Measurements from ENCODE around the gene DUSP22.

Gene DUSP22

GRCh38 chr6:296151-297122, 4.2 kb downstream of the DUSP22 start:
- H3K27ac ChIP-seq (ENCODE audit: low read length), result no peak overlapping the region
- TF ChIP-seq, protein P1, sequence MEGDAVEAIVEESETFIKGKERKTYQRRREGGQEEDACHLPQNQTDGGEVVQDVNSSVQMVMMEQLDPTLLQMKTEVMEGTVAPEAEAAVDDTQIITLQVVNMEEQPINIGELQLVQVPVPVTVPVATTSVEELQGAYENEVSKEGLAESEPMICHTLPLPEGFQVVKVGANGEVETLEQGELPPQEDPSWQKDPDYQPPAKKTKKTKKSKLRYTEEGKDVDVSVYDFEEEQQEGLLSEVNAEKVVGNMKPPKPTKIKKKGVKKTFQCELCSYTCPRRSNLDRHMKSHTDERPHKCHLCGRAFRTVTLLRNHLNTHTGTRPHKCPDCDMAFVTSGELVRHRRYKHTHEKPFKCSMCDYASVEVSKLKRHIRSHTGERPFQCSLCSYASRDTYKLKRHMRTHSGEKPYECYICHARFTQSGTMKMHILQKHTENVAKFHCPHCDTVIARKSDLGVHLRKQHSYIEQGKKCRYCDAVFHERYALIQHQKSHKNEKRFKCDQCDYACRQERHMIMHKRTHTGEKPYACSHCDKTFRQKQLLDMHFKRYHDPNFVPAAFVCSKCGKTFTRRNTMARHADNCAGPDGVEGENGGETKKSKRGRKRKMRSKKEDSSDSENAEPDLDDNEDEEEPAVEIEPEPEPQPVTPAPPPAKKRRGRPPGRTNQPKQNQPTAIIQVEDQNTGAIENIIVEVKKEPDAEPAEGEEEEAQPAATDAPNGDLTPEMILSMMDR (IDR thresholded peaks at IDR 0.05; ENCODE audit: borderline replicate concordance, extremely low read depth, low read length, poor library complexity, severe bottlenecking), result peak; percentile 19
- no peak for TF ChIP-seq EZH2 (IDR thresholded peaks at IDR 0.05; ENCODE audit: borderline replicate concordance, low read depth, low read length, severe bottlenecking)
- no peak overlapping the region for H3K4me2 ChIP-seq (ENCODE audit: insufficient read depth, low read length)
- no peaks in the 10 kb centered on the region for H3K9me3 ChIP-seq (ENCODE audit: insufficient read depth, low read length, severe bottlenecking)
- H2AFZ ChIP-seq (ENCODE audit: low read depth, low read length), result no peak overlapping the region
- ATAC-seq (ENCODE audit: insufficient read depth, low read depth) (no peak), DNase-seq (peak; percentile 35)
- H3K36me3 ChIP-seq (ENCODE audit: insufficient read depth, low read length), result no peaks in the 10 kb centered on the region
- no peak overlapping the region for H3K9ac ChIP-seq (ENCODE audit: low read depth, low read length)
- H3K79me2 ChIP-seq (ENCODE audit: insufficient read depth, low read length), result peaks cover 14% of the 10 kb centered on the region
- peaks cover 23% of the 10 kb centered on the region for H3K4me1 ChIP-seq (ENCODE audit: insufficient read depth, low read length)
- H3K4me3 ChIP-seq (ENCODE audit: low read depth in 1 of 2, low read length in 2 of 2), result no peak overlapping the region
- peaks cover 3% of the 10 kb centered on the region; the same call in 1 of the 2 replicates for H4K20me1 ChIP-seq (ENCODE audit: insufficient read depth, low read length)
- H3K27me3 ChIP-seq (ENCODE audit: insufficient read depth, low read length, poor library complexity), result no peaks in the 10 kb centered on the region

DNA sequence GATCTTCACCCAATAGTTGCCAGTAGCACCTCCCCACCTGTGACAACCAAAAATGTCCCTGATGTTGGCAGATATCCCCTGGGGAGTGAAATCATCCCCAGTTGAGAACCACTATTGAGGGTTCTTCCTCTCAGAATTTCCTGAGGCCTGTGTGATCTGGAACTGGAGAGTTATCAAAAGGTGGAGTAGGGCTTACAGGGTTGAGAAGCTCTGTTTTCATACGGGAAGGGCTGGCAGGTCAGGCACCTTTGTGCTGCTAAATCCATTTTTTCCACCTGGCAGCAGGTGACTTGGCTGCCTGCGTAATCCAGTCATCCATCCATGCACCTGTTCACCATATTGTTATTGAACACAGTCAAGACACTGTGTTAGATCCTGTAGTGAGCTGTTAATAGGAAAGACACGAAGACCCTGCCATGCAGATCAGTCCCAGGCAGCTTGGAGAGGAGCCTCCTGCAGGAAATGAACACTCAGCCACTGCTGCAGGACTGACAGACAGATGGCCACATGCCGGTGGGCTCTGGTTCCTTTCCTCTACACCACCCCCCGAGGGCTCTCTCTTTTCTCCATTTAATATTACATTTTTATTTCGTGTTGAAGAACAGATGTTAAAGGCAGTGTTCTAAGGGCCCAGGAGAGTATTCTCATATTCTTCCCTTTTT, 5.4 kb downstream of the DUSP22 start:
- Histone ChIP-seq H3K9ac (ENCODE audit: low read depth, low read length) (no peak overlapping the region), H3K27me3 (ENCODE audit: insufficient read depth, low read length, poor library complexity) (no peaks in the 10 kb centered on the region), H4K20me1 (ENCODE audit: insufficient read depth, low read length) (peaks cover 3% of the 10 kb centered on the region; the same call in 1 of the 2 replicates), H3K9me3 (ENCODE audit: insufficient read depth, low read length, severe bottlenecking) (no peaks in the 10 kb centered on the region), H3K79me2 (ENCODE audit: insufficient read depth, low read length) (peaks cover 14% of the 10 kb centered on the region), H3K4me1 (ENCODE audit: insufficient read depth, low read length) (peaks cover 21% of the 10 kb centered on the region), H3K4me3 (ENCODE audit: low read depth in 1 of 2, low read length in 2 of 2) (no peak overlapping the region), H3K27ac (ENCODE audit: low read length) (no peak overlapping the region), H3K4me2 (ENCODE audit: insufficient read depth, low read length) (no peak overlapping the region), H3K36me3 (ENCODE audit: insufficient read depth, low read length) (no peaks in the 10 kb centered on the region), H2AFZ (ENCODE audit: low read depth, low read length) (no peak overlapping the region)
- TF ChIP-seq, protein P1 (IDR thresholded peaks at IDR 0.05; ENCODE audit: borderline replicate concordance, extremely low read depth, low read length, poor library complexity, severe bottlenecking), result no peak
- no peak for TF ChIP-seq EZH2 (IDR thresholded peaks at IDR 0.05; ENCODE audit: borderline replicate concordance, low read depth, low read length, severe bottlenecking)
- no peak for DNase-seq
- ATAC-seq (ENCODE audit: insufficient read depth, low read depth), result no peak

DNA sequence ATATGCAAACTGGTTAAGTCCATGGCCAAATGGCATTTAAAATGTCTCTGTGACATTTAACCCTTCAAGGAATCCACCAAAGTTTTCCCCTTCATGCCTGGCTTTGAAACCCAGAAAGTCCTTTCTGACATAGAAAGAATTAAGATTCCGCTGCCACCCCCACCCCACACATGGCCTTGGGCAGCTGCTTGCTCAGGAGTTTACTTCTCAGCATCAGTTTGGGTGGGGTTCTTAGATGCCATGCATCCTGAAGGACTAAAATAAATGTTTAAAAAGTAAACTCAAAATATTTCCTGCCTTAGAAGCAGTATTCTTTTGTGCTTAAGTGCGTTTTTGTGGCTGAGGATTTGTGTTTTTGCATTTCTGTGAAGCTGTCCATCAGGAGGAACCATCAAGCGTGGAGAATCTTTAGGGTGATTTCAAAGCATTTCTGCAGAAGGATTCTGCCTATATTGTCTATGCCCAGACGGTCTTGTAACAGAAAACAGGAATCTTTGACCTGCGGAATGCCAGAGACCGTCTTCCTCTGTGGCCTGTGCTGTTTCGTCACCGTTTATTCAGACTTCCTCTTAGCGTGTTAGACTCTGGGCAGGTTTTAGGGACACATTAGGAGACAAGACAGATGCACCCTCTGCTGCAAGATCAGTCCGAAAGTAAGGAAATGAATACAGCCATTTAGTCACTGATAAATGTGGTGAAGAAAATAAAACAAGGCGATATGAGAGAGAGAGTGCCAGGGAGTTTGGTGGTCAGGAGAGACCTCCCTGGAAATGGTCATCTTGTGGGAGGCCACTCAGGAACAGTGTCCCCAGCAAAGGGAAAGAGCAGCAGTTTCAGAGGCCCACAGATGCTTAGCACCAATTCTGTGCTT, 6.2 kb downstream of the DUSP22 start:
- Histone ChIP-seq H3K79me2 (ENCODE audit: insufficient read depth, low read length) (peaks cover 6% of the 10 kb centered on the region), H3K4me1 (ENCODE audit: insufficient read depth, low read length) (peaks cover 13% of the 10 kb centered on the region), H3K4me3 (ENCODE audit: low read depth in 1 of 2, low read length in 2 of 2) (no peak overlapping the region), H2AFZ (ENCODE audit: low read depth, low read length) (no peak overlapping the region), H4K20me1 (ENCODE audit: insufficient read depth, low read length) (peaks cover 3% of the 10 kb centered on the region; the same call in 1 of the 2 replicates), H3K27me3 (ENCODE audit: insufficient read depth, low read length, poor library complexity) (no peaks in the 10 kb centered on the region), H3K9me3 (ENCODE audit: insufficient read depth, low read length, severe bottlenecking) (no peaks in the 10 kb centered on the region), H3K9ac (ENCODE audit: low read depth, low read length) (no peak overlapping the region), H3K4me2 (ENCODE audit: insufficient read depth, low read length) (no peak overlapping the region), H3K36me3 (ENCODE audit: insufficient read depth, low read length) (no peaks in the 10 kb centered on the region), H3K27ac (ENCODE audit: low read length) (no peak overlapping the region)
- no peak for TF ChIP-seq EZH2 (IDR thresholded peaks at IDR 0.05; ENCODE audit: borderline replicate concordance, low read depth, low read length, severe bottlenecking)
- DNase-seq (no peak), ATAC-seq (ENCODE audit: insufficient read depth, low read depth) (no peak)

Measured in DND-41 (cell line).